OCI-LY7 (cell line): ENCODE data around the gene SPINK9. TPM values are rescaled to one million over a fixed set of nuclear protein-coding genes. Genes with fewer than 3 reads are reported as not detected.

Experiments
- BruUV-seq: library from RNA; stranded (reverse); fragments of 400-500 nt; replicated peaks from 2 replicates; lab custom pipeline; 2021; lab: Mats Ljungman, UMichigan
- CTCF ChIA-PET: fragments of 300-600 bp; sonication (Branson Sonifier 250); formaldehyde crosslinking; loops from one replicate; lab custom pipeline; 2022; ENCODE audit warnings: antibody characterized with exemption; ENCODE audit not compliant: unreplicated experiment; lab: Charles Lee
- POLR2A ChIA-PET: fragments of 300-600 bp; sonication (Branson Sonifier 250); formaldehyde crosslinking; loops from one replicate; lab custom pipeline; 2022; ENCODE audit warnings: antibody characterized with exemption; lab: Charles Lee
- DNase-seq: peaks from one replicate; pipeline ENCODE4 v3.0.0-alpha.2; 2015; ENCODE audit warnings: low spot score
- H2AFZ ChIP-seq: fragments of 200-600 bp; sonication (generic), shearing (Covaris generic); 2 replicates; pipeline ENCODE4 v1.6.1; 2014; ENCODE audit warnings: mild to moderate bottlenecking, antibody characterized with exemption, low read length, moderate library complexity
- H3K27ac ChIP-seq: fragments of 200-600 bp; sonication (generic); 2 replicates; pipeline ENCODE4 v1.5.1; 2014; ENCODE audit warnings: mixed run types, low read depth, mild to moderate bottlenecking, moderate library complexity, low read length, inconsistent platforms; ENCODE audit not compliant: poor library complexity, severe bottlenecking
- H3K36me3 ChIP-seq: fragments of 200-600 bp; sonication (generic); 2 replicates; pipeline ENCODE4 v1.6.1; 2014; ENCODE audit warnings: mild to moderate bottlenecking, antibody characterized with exemption, low read length, moderate library complexity, mixed read lengths; ENCODE audit not compliant: insufficient read depth
- H3K4me1 ChIP-seq: fragments of 200-600 bp; sonication (generic); 2 replicates; pipeline ENCODE4 v1.5.1; 2014; ENCODE audit warnings: mild to moderate bottlenecking, low read length; ENCODE audit not compliant: insufficient read depth, poor library complexity, severe bottlenecking
- H3K4me2 ChIP-seq: fragments of 200-600 bp; sonication (generic); 2 replicates; pipeline ENCODE4 v1.6.1; 2014; ENCODE audit warnings: mild to moderate bottlenecking, low read length
- H3K4me3 ChIP-seq: fragments of 200-600 bp; sonication (generic); 2 replicates; pipeline ENCODE4 v1.5.1; 2014; ENCODE audit warnings: mild to moderate bottlenecking, low read depth, low read length; ENCODE audit not compliant: poor library complexity, severe bottlenecking
- H3K79me2 ChIP-seq: fragments of 200-600 bp; sonication (generic); 2 replicates; pipeline ENCODE4 v1.6.1; 2016; ENCODE audit warnings: low read depth, mild to moderate bottlenecking, low read length, moderate library complexity, mixed read lengths; ENCODE audit not compliant: insufficient read depth
- H3K9me2 ChIP-seq: fragments of 200-600 bp; sonication (generic); 2 replicates; pipeline ENCODE4 v1.6.1; 2016; ENCODE audit warnings: mild to moderate bottlenecking, low read length, mixed read lengths; ENCODE audit not compliant: insufficient read depth
- H3K9me3 ChIP-seq: fragments of 200-600 bp; sonication (generic); 2 replicates; pipeline ENCODE4 v1.6.1; 2014; ENCODE audit warnings: mild to moderate bottlenecking, mixed run types, low read length, mixed read lengths
- H4K20me1 ChIP-seq: fragments of 200-600 bp; sonication (generic); 2 replicates; pipeline ENCODE4 v1.6.1; 2014; ENCODE audit warnings: mild to moderate bottlenecking, antibody characterized with exemption, low read length, moderate library complexity, mixed read lengths; ENCODE audit not compliant: insufficient read depth
- CTCF ChIP-seq: fragments of 200-600 bp; sonication (generic); conservative IDR thresholded peaks from 2 replicates; pipeline ENCODE4 v1.5.1; 2014; ENCODE audit warnings: mild to moderate bottlenecking, antibody characterized with exemption, low read length, moderate library complexity, mixed read lengths
- EZH2phosphoT487 ChIP-seq: fragments of 200-600 bp; sonication (generic); IDR thresholded peaks from 2 replicates; pipeline ENCODE4 v1.6.1; 2018; ENCODE audit warnings: low read depth, borderline replicate concordance, mild to moderate bottlenecking, mixed run types, antibody characterized with exemption, low read length, moderate library complexity, mixed read lengths
- intact Hi-C: fragments of 100-400 bp; cut with micrococcal nuclease; formaldehyde crosslinking; loops from one replicate; pipeline ENCODE4 v1.10.0; 2022; ENCODE audit not compliant: unreplicated experiment
- total RNA-seq, 2 experiments: library from RNA; depleted of rRNA in 1 of 2; stranded (reverse); fragments of >200 nt in 1 of 2; shearing (Covaris generic) in 1 of 2; gene quantifications; 2 replicates each; pipeline ENCODE4 v1.2.3, GENCODE V29; 2014 to 2022

Gene SPINK9
- total RNA-seq, 2 experiments from 2014 or later: not detected

GRCh38 chr5:148372893-148373292 lies 37.5 kb downstream of the SPINK9 start:
- no peaks in the 10 kb centered on the region for H3K9me2 ChIP-seq
- no peak overlapping the region for H2AFZ ChIP-seq
- peaks cover 2% of the 10 kb centered on the region; the same call in 1 of the 2 replicates for H3K9me3 ChIP-seq
- H3K27ac ChIP-seq: no peak overlapping the region
- H3K4me3 ChIP-seq: no peak overlapping the region
- no peaks in the 10 kb centered on the region for H3K79me2 ChIP-seq
- POLR2A ChIA-PET: interaction anchor here (1.3 to 1.7 kb wide), 2 partner anchors 15 to 32 kb away, joined by 3 to 4 read pairs; no protein-coding TSS in a partner anchor
- no peaks in the 10 kb centered on the region for H4K20me1 ChIP-seq
- H3K36me3 ChIP-seq: no peaks in the 10 kb centered on the region; the same call in 1 of the 2 replicates
- no peak for TF ChIP-seq CTCF
- CTCF ChIA-PET: interaction anchor here (1.5 kb wide), 1 partner anchor 10 kb away, joined by 3 read pairs; no protein-coding TSS in a partner anchor
- BruUV-seq: no TSS peak
- no peak for DNase-seq
- H3K4me2 ChIP-seq: no peak overlapping the region
- no peaks in the 10 kb centered on the region for H3K4me1 ChIP-seq
- intact Hi-C loops: no loop called here

GRCh38 chr5:148374690-148375360 lies 39.5 kb downstream of the SPINK9 start:
- DNase-seq: peak; percentile 41
- ChIA-PET POLR2A (interaction anchor here (1.0 to 1.4 kb wide), 5 partner anchors 9 to 190 kb away, joined by 3 to 7 read pairs (median 4); partner anchors contain the start of gene FBXO38), CTCF (no interaction called here)
- no peaks in the 10 kb centered on the region for H3K4me1 ChIP-seq
- no peaks in the 10 kb centered on the region for H4K20me1 ChIP-seq
- no peak overlapping the region for H3K4me3 ChIP-seq
- intact Hi-C loops: loop anchor here (2.0 kb wide), 1 partner anchor 196 kb away; no protein-coding TSS in a partner anchor
- no peak overlapping the region for H3K27ac ChIP-seq
- peak; percentile 82 for TF ChIP-seq CTCF
- no peak for TF ChIP-seq EZH2phosphoT487
- no peaks in the 10 kb centered on the region for H3K9me2 ChIP-seq
- no TSS peak for BruUV-seq
- peaks cover 21% of the 10 kb centered on the region for H3K9me3 ChIP-seq
- H2AFZ ChIP-seq: no peak overlapping the region
- peaks cover 6% of the 10 kb centered on the region; the same call in 1 of the 2 replicates for H3K36me3 ChIP-seq
- H3K4me2 ChIP-seq: no peak overlapping the region
- H3K79me2 ChIP-seq: no peaks in the 10 kb centered on the region

GRCh38 chr5:148376198-148376597 lies 40.8 kb downstream of the SPINK9 start:
- no TSS peak for BruUV-seq
- H3K79me2 ChIP-seq: no peaks in the 10 kb centered on the region
- intact Hi-C loops: no loop called here
- H3K4me3 ChIP-seq: no peak overlapping the region
- H3K4me1 ChIP-seq: no peaks in the 10 kb centered on the region
- H3K9me3 ChIP-seq: peaks cover 26% of the 10 kb centered on the region
- H2AFZ ChIP-seq: no peak overlapping the region
- peaks cover 6% of the 10 kb centered on the region; the same call in 1 of the 2 replicates for H3K36me3 ChIP-seq
- no peak overlapping the region for H3K4me2 ChIP-seq
- no peaks in the 10 kb centered on the region for H3K9me2 ChIP-seq
- ChIA-PET CTCF (no interaction called here), POLR2A (interaction anchor here (0.6 to 0.7 kb wide), 2 partner anchors 165 to 254 kb away, joined by 3 to 4 read pairs; no protein-coding TSS in a partner anchor)
- TF ChIP-seq EZH2phosphoT487 (no peak), CTCF (no peak)
- no peak for DNase-seq
- no peaks in the 10 kb centered on the region for H4K20me1 ChIP-seq
- H3K27ac ChIP-seq: no peak overlapping the region
